ENCODE results near the gene RRAD.
A peak's percentile ranks its signal among the peaks of the same experiment; 100 is the strongest.
"Not testable (repeated sequence)": the region's sequence is repeated elsewhere in the genome, so short reads cannot be mapped to it uniquely, and the experiment has no call there.

Gene RRAD

DNA sequence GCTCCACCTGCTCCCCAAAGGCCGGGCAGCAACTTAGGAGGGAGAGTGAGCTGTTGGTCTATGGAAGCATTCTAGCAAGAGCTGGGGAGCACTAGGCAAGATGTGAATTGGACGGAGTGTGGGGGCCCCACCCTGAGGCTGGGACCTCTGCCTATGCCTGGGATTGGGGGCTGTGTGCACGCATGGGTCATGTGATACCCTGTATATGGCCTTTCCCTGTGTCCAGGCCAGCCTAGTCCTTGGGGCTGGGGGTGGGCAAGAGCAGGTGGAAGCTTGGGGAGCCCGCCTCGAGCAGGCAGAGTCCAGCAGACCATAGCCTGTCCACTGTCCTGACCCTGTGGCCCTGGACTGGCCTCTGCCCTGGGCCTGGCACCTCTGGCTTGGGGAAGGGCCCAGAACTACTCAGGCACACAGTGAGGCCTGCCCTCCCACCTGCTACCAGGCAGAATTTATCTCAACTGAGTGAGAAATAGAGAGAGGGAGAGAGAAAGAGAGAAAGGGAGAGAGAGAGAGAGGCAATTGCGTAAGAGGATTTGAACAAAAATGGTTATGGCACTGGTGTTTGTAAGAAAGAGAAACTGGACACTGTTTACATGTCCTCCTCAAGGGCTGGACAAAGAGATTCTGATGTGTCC is 25.9 kb downstream of the RRAD start:
- DNase-seq = no peak

GRCh38 chr16:66898933-66899309 is 26.4 kb downstream of the RRAD start:
- no peak for DNase-seq

GRCh38 chr16:66898207-66898606 is 27.1 kb downstream of the RRAD start:
- no peak for DNase-seq

DNA sequence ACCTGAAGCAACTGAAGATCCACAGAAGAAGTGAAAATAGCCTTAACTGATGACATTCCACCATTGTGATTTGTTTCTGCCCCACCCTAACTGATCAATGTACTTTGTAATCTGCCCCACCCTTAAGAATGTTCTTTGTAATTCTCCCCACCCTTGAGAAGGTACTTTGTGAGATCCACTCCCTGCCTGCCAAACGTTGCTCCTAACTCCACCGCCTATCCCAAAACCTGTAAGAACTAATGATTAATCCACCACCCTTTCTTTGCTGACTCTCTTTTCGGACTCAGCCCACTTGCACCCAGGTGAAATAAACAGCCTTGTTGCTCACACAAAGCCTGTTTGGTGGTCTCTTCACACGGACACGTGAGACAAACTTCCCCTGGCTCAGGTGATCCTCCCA is 28.7 kb downstream of the RRAD start:
- not testable (repeated sequence) for DNase-seq

- DNase-seq = no peak
These were observed 29.3 kb downstream of the RRAD start for GRCh38 chr16:66895999-66896398.

DNA sequence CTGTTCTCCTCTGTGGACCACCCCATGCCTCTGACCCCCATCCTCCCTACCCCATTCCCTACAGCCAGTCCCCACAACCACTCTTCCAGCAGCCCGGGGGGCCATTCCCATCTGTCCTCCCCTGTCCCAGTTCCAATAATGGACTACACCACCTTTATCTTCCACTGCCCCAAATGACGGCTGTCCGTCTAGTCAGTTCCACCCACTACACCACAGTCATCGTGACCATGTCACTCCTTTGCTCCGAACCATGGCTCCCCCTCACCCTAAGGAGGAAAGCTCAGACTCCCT is 29.7 kb downstream of the RRAD start:
- no peak for DNase-seq

GRCh38 chr16:66894948-66895688 is 30.2 kb downstream of the RRAD start:
- DNase-seq = peak; percentile 40 to 60

DNA sequence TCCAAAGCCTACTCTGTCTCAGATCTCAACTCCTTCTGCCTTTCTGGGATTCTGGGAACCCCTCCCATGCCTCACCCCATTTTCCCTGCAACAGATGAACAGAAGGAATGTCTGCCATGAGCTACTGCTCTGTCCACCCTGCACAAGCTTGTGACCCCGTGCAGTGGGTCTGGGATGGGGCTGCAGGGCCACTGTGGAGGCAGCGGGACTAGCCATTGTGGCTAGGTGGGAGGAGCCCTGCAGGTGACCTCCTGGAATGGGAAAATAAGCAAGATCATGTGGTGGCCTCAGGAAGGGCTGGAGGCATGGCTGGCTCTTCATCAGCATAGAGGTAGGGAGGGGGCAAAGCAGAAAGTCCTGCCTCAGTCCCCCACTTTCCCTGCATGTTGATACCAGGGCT is 31.3 kb downstream of the RRAD start:
- no peak for DNase-seq

GRCh38 chr16:66891797-66892196 is 33.5 kb downstream of the RRAD start:
- no peak for DNase-seq

GRCh38 chr16:66891360-66891759 is 34.0 kb downstream of the RRAD start:
- no peak for DNase-seq

- DNase-seq = no peak
These were observed 34.5 kb downstream of the RRAD start for GRCh38 chr16:66890799-66891198.

DNA sequence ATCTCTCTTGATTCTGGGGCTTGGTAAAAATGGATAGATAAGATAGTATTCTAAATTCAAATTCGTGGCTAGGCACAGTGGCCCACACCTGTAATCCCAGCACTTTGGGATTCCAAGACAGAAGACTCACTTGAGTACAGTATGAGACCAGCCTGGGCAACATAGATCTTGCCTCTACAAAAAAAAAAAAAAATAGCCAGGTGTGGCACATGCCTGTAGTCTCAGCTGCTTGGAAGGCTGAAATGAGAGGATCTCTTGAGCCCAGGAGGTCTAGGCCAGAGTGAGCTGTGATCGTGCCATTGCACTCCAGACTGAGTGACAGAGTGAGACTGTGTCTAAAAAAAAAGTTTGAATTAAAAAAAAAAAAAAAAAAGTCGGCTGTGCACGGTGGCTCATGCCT is 35.7 kb downstream of the RRAD start:
- no peak for DNase-seq

GRCh38 chr16:66888647-66889615 is 36.4 kb downstream of the RRAD start:
- DNase-seq = no peak

GRCh38 chr16:66886914-66887313 is 38.4 kb downstream of the RRAD start:
- DNase-seq = no peak

- DNase-seq = no peak
These were observed 39.0 kb downstream of the RRAD start for GRCh38 chr16:66886321-66886720.

DNA sequence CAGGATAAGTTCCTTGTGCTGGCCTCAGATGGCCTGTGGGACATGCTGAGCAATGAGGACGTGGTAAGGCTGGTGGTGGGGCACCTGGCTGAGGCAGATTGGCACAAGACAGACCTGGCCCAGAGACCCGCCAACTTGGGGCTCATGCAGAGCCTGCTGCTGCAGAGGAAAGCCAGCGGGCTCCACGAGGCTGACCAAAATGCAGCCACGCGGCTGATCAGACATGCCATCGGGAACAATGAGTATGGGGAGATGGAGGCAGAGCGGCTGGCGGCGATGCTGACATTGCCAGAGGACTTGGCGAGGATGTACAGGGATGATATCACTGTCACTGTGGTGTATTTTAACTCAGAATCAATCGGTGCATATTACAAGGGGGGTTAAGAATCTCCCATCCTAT is 39.8 kb downstream of the RRAD start:
- DNase-seq = no peak

DNA sequence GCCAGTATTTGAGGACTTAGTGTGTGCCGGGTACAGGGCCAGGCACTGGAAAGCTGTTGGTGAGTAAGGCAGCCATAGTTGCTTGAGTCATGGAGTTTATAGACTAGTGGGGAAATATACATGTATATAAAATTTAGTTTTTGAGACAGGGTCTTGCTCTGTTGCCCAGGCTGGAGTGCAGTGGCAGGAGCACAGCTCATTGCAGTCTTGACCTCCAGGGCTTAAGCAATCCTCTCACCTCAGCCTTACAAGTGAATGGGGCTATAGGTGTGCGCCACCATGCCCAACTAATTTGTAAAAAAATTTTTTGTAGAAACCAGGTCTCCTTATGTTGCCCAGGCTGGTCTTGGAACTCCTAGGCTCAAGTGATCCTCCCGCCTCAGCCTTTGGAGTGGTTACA is 42.6 kb downstream of the RRAD start:
- DNase-seq = no peak

DNA sequence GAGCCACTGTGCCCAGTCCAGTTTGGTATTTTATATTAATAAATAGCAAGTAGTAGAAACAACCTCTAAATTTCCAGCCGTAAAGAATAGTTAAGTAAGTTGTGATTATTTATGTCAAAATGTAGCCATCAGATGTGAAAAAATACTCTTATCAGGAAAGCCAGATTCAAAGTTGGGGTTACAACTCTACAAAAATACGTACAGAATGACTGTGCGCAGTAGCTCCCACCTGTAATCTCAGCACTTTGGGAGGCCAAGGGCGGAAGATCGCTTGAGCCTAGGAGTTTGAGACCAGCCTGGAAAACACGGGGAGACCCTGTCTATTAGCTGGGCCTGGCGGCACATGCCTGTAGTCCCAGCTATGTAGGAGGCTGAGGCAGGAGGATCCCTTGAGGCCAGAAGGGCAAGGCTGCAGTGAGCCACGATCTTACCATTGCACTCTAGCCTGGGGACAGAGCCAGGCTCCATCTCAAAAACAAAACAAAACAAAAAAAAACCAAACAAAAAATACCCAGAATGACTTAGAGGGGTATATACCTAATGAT is 43.3 kb downstream of the RRAD start:
- no peak for DNase-seq

- DNase-seq = no peak
These were observed 43.8 kb downstream of the RRAD start for GRCh38 chr16:66881560-66881959.

- peak in 1 of 2 experiments; percentile 22 for DNase-seq
These were observed 44.3 kb downstream of the RRAD start for GRCh38 chr16:66881014-66881417.

DNA sequence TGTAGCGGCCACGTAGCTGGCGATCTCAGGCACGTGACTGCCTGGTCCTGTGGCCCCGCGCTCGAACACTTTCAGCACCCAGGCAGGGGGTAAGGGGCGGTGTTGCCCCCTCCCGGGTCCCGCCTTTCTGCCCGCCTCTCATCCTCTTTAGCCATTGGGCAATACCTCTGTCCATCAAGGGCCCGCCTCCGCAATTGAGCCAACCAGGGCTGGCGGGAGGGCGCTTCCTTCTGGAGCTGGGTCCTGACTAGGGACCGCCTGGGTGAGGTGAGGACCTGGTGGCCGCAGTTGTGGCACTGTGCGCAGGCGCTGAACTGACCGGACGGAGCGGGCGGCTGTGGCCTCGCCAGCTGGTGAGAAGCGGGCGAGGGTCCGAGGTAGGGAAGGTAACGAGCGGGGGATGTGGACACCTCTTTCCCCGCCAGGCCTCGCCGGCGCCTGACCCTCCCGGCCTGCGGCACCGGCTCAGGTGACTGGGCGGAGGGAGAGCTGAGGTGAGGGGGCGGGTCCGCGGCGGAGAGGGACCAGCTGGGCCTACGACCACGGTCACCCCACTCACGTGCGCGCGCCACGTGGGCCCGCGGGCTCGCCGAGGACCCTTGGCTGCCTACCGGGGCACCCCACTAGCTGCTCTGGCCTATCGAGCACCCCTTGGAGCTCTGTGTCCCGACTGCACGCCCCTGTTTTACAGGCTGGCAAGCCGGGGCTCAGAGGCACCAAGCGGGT is 44.9 kb downstream of the RRAD start, which contains the start of gene PDP2:
PDP2 (plus strand) TSS at position 228 of the 726 bp plus-strand sequence. CDS start 3,770 bp downstream, outside the sequence.
- peak; percentile 84 to 87 for DNase-seq

DNA sequence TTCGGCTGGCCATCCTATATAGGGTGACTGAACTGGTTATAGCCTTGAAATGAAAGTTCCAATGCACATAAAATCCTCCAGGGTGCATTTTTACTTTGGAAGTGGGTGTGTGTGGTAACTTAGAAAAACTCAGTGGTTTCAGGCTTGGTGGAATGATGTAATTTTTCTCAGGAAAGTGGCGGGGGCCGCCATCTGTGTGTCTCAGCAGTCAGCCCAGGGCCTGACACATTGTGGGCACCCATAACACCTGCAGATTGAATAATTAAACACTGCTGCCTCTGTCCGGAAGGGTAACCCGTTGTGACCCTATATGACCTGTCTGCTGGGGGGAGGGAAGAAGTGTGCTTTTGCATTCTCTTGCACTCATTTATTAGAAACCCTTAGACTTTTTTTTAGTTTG is 47.3 kb downstream of the RRAD start:
- DNase-seq = peak; percentile 45 to 46
